Heart right ventricle (tissue), 16 donors: Measurements from ENCODE around the gene RPS6KA4. TPM values are rescaled to one million over a fixed set of nuclear protein-coding genes. Genes with fewer than 3 reads are reported as not detected.

Source experiments
- ATAC-seq, 8 donors: fragments of 200-7000 bp; cut with Tn5 transposase; one replicate each; pipeline ENCODE4 v1.9.1; 2020; ENCODE audit warnings: mild to moderate bottlenecking in 8 of 8, moderate library complexity in 8 of 8, moderate number of reproducible peaks in 1 of 8
- DNase-seq, 2 donors: peaks; one replicate each; pipeline ENCODE4 v3.0.0-alpha.2; 2020
- H3K27ac ChIP-seq, 10 donors: fragments of 200-600 bp; sonication (generic) in 2 of 10; one replicate each; pipeline versions ENCODE4 v1.5.0 to v1.8.0; 2020 to 2022; ENCODE audit warnings: mild to moderate bottlenecking in 3 of 10
- H3K27me3 ChIP-seq, 7 donors: fragments of 200-600 bp; one replicate each; pipeline ENCODE4 v1.8.0; 2021 to 2022; ENCODE audit warnings: mild to moderate bottlenecking in 2 of 7
- H3K36me3 ChIP-seq, 9 donors: fragments of 200-600 bp; sonication (generic) in 1 of 9; one replicate each; pipeline versions ENCODE4 v1.5.0 to v1.8.0; 2020 to 2022; ENCODE audit warnings: mild to moderate bottlenecking in 2 of 9
- H3K4me1 ChIP-seq, 9 donors: fragments of 200-600 bp; sonication (generic) in 1 of 9; one replicate each; pipeline versions ENCODE4 v1.5.0 to v1.8.0; 2020 to 2022; ENCODE audit warnings: mild to moderate bottlenecking in 4 of 9
- H3K4me3 ChIP-seq, 10 donors: fragments of 200-600 bp; sonication (generic) in 2 of 10; one replicate each; pipeline versions ENCODE4 v1.5.0 to v1.8.0; 2020 to 2022; ENCODE audit warnings: mild to moderate bottlenecking in 7 of 10, moderate library complexity in 2 of 10
- H3K9me3 ChIP-seq, 11 donors: fragments of 200-600 bp in 10 of 11; sonication (generic) in 2 of 11; one replicate each; pipeline versions ENCODE4 v1.5.0 to v1.8.0; 2013 to 2022; ENCODE audit warnings: mild to moderate bottlenecking in 2 of 11, control low read depth in 1 of 11, moderate library complexity in 1 of 11
- WGBS, 2 donors: extraction: QIAGEN DNeasy Blood & Tissue Kit; methylation state at CpG; one replicate each; pipeline ENCODE4 v1.1.7; 2013; ENCODE audit warnings: inconsistent platforms in 1 of 2; 5-methylcytosine and 5-hydroxymethylcytosine counted together
- intact Hi-C, 10 donors: fragments of 100-400 bp; cut with DNase I; formaldehyde crosslinking; loops; one replicate each; pipeline versions ENCODE4 v1.11.1 to v1.14.2; 2022
- polyA plus RNA-seq, 2 donors: library from polyadenylated mRNA; stranded (reverse); fragments of 200-250 nt; gene quantifications; one replicate each; pipeline ENCODE4 v1.2.3, GENCODE V29; 2013
- total RNA-seq, 10 donors: library from RNA; stranded (reverse); fragmentation: NEBNext Ultra II Directional in 3 of 10; extraction: Animal tissue kit (Norgen Biotek cat#: 25700) in 3 of 10; gene quantifications; one replicate each; pipeline versions ENCODE4 v1.2.1 to v1.2.4, GENCODE V29; 2021 to 2023
- TF ChIP-seq, protein P1 (sequence below), 9 donors: fragments of 200-600 bp; sonication (generic) in 2 of 9; IDR thresholded peaks; one replicate each; pipeline versions ENCODE4 v1.5.0 to v1.8.0; 2021 to 2022; ENCODE audit warnings: antibody characterized with exemption in 9 of 9, mild to moderate bottlenecking in 5 of 9, moderate library complexity in 1 of 9
- donor health status: Arrhythmogenic right ventricular cardiomyopathy.
- donor health status: ischemic (EF 13 %, LVEDD 7.1; RV severe dilation, severe dysfunction).
- donor health status: healthy with polysubstance abuse.
- donor health status: DM: no; HTN: yes; CAD: no.
- donor health status: DM: no; HTN: no; CAD: no.
- donor health status: ischemic (EF 25% LVEDD 6.9; RV normal size, moderate dysfunction).
- donor health status: ischemic (EF 25% LVEDD 5.7; RV mildly dilated, moderate dysfunction).
- donor health status: healthy.
- donor health status: DM: yes; HTN: yes; CAD: no.
- donor health status: Ischemic cardiomyopathy.
- donor health status: ischemic (EF 35%, LVEDD 5.7; RV mildly dilated, moderate dysfunction).
- donor health status: nonischemic (EF 11% LVEDD 7.7; RV severe dilation, severe dysfunction).
- donor health status: DM: yes; HTN: yes; CAD: no.
- donor health status: PGD.
- donor health status: ischemic (EF 29% LVEDD 5.4; RV normal size, mild dysfunction).
- donor health status: nonischemic (EF 23%, LVEDD 6.1; RV moderate dilation, normal function).

The RPS6KA4 gene
- total and polyA plus RNA-seq, 12 donors = 10.7 to 21.9 (median 13.3) TPM

DNA sequence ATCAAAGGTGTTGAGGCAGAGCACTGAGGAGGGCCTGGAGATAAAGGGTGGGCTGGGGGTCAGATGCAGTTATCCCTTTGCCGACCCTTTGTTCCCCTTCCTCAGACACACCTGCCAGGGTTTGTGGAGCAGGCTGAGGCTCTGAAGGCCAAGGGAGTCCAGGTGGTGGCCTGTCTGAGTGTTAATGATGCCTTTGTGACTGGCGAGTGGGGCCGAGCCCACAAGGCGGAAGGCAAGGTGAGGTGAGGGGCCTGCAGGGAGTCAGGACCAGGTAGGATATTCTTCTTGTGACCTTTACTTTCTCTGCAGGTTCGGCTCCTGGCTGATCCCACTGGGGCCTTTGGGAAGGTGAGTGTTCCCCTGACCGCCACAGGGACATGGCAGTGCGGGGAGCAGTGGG is 38.4 kb upstream of the RPS6KA4 start:
- Histone ChIP-seq H3K4me1 (peaks cover 3 to 27% (median 26%) of the 10 kb centered on the region in 9 donors), H3K27ac (no peak overlapping the region), H3K27me3 (no peaks in the 10 kb centered on the region), H3K9me3 (no peaks in the 10 kb centered on the region), H3K36me3 (peaks cover 0 to 47% (median 10%) of the 10 kb centered on the region in 9 donors), H3K4me3 (no peak overlapping the region)
- ATAC-seq = no peak
- WGBS, 2 donors = 93 to 95% methylated on average over 7 of the region's 7 CpGs
- TF ChIP-seq, protein P1, sequence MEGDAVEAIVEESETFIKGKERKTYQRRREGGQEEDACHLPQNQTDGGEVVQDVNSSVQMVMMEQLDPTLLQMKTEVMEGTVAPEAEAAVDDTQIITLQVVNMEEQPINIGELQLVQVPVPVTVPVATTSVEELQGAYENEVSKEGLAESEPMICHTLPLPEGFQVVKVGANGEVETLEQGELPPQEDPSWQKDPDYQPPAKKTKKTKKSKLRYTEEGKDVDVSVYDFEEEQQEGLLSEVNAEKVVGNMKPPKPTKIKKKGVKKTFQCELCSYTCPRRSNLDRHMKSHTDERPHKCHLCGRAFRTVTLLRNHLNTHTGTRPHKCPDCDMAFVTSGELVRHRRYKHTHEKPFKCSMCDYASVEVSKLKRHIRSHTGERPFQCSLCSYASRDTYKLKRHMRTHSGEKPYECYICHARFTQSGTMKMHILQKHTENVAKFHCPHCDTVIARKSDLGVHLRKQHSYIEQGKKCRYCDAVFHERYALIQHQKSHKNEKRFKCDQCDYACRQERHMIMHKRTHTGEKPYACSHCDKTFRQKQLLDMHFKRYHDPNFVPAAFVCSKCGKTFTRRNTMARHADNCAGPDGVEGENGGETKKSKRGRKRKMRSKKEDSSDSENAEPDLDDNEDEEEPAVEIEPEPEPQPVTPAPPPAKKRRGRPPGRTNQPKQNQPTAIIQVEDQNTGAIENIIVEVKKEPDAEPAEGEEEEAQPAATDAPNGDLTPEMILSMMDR (IDR thresholded peaks at IDR 0.05) = no peak
- DNase-seq = no peak
- intact Hi-C loops = no loop called here

DNA sequence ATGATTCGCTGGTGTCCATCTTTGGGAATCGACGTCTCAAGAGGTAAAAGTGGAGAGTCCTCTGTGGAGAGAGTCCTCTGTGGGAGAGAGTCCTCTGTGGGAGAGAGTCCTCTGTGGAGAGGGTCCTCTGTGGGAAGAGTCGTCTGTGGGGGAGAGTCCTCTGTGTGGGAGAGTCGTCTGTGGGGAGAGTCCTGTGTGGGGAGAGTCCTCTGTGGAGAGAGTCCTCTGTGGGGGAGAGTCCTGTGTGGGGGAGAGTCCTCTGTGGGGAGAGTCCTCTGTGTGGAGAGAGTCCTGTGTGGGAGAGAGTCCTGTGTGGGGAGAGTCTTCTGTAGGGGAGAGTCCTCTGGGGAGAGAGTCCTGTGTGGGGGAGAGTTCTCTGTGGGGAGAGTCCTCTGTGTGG is 37.9 kb upstream of the RPS6KA4 start:
- DNase-seq (no peak), ATAC-seq (no peak)
- peaks cover 3 to 26% (median 25%) of the 10 kb centered on the region in 9 donors for H3K4me1 ChIP-seq
- H3K27ac ChIP-seq = no peak overlapping the region
- peaks cover 0 to 42% (median 5%) of the 10 kb centered on the region in 9 donors for H3K36me3 ChIP-seq
- H3K9me3 ChIP-seq = no peaks in the 10 kb centered on the region
- no peak overlapping the region for H3K4me3 ChIP-seq
- no peaks in the 10 kb centered on the region for H3K27me3 ChIP-seq
- intact Hi-C loops = no loop called here
- TF ChIP-seq, protein P1 (IDR thresholded peaks at IDR 0.05) = no peak
- WGBS, 2 donors = 85 to 87% methylated on average over 5 of the region's 5 CpGs

DNA sequence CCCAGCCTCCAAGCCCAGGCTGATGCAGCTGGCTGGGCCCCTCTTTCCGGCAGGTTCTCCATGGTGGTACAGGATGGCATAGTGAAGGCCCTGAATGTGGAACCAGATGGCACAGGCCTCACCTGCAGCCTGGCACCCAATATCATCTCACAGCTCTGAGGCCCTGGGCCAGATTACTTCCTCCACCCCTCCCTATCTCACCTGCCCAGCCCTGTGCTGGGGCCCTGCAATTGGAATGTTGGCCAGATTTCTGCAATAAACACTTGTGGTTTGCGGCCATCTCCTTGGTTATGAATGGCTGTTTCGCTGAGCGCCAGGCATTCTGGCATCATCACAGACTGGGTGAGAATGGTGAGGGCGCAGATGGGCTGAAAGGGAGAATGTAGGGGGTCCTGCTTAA is 37.4 kb upstream of the RPS6KA4 start:
- WGBS, 2 donors = 93 to 96% methylated on average over 5 of the region's 5 CpGs
- Histone ChIP-seq H3K4me3 (no peak overlapping the region), H3K9me3 (no peaks in the 10 kb centered on the region), H3K27ac (no peak overlapping the region), H3K4me1 (peaks cover 3 to 21% (median 20%) of the 10 kb centered on the region in 9 donors), H3K36me3 (peaks cover 0 to 37% (median 4%) of the 10 kb centered on the region in 9 donors), H3K27me3 (no peaks in the 10 kb centered on the region)
- TF ChIP-seq, protein P1 (IDR thresholded peaks at IDR 0.05) = no peak
- intact Hi-C loops = no loop called here
- ATAC-seq (no peak), DNase-seq (no peak)

DNA sequence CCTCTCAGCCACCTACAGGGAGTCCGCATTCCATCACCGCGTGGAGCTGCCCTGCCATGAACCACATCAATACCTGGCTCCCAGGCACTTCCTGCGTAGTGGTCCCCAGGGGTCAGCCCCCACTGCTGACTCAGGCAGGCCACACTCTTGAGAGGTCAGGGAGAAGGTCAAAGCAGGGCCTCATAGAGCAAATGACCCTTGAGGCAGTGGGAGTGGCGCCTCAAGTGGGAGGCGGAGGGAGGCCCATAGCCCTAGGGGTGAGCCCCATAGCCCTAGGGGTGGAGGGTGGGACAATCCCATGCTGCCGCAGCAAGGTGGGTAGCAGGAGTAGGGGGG is 36.1 kb upstream of the RPS6KA4 start:
- 85% methylated on average over 7 of the region's 7 CpGs for WGBS, 2 donors
- Histone ChIP-seq H3K4me3 (no peak overlapping the region), H3K4me1 (peaks cover 3 to 14% (median 13%) of the 10 kb centered on the region in 9 donors), H3K36me3 (peaks cover 0 to 37% (median 4%) of the 10 kb centered on the region in 9 donors), H3K9me3 (no peaks in the 10 kb centered on the region), H3K27me3 (no peaks in the 10 kb centered on the region), H3K27ac (no peak overlapping the region)
- ATAC-seq (no peak), DNase-seq (no peak)
- intact Hi-C loops = no loop called here
- TF ChIP-seq, protein P1 (IDR thresholded peaks at IDR 0.05) = no peak
